Psoas muscle (tissue), 8 donors: Measurements from ENCODE around the gene PSORS1C2. TPM values are rescaled to one million over a fixed set of nuclear protein-coding genes. Genes with fewer than 3 reads are reported as not detected.

Experiments
- ATAC-seq, 4 donors: fragments of 200-7000 bp; cut with Tn5 transposase; one replicate each; pipeline ENCODE4 v1.9.1; 2020; ENCODE audit warnings: moderate library complexity in 3 of 4, mild to moderate bottlenecking in 2 of 4
- DNase-seq, 2 donors: peaks; one replicate each; pipeline ENCODE4 v3.0.0-alpha.2; 2020
- H3K27ac ChIP-seq: fragments of 200-600 bp; one replicate; pipeline ENCODE4 v1.8.0; 2022
- H3K27me3 ChIP-seq, 3 donors: fragments of 200-600 bp in 1 of 3; one replicate each; pipeline versions ENCODE4 v1.6.1 to v1.8.0; 2013 to 2022; ENCODE audit warnings: low read length in 2 of 3, mild to moderate bottlenecking in 2 of 3, moderate library complexity in 1 of 3; ENCODE audit not compliant: insufficient read depth in 3 of 3
- H3K36me3 ChIP-seq, 2 donors: fragments of 200-600 bp in 1 of 2; one replicate each; pipeline versions ENCODE4 v1.6.1 to v1.8.0; 2013 to 2022; ENCODE audit warnings: low read depth in 1 of 2, mild to moderate bottlenecking in 1 of 2, moderate library complexity in 1 of 2; ENCODE audit not compliant: insufficient read depth in 1 of 2
- H3K4me1 ChIP-seq: fragments of 200-600 bp; one replicate; pipeline ENCODE4 v1.8.0; 2022
- H3K4me3 ChIP-seq: fragments of 200-600 bp; one replicate; pipeline ENCODE4 v1.8.0; 2022; ENCODE audit warnings: mild to moderate bottlenecking
- H3K9me3 ChIP-seq: fragments of 200-600 bp; one replicate; pipeline ENCODE4 v1.8.0; 2022
- CTCF ChIP-seq: fragments of 200-600 bp; IDR thresholded peaks from one replicate; pipeline ENCODE4 v1.8.0; 2022; ENCODE audit warnings: antibody characterized with exemption
- WGBS, 3 donors: extraction: QIAGEN DNeasy Blood & Tissue Kit; methylation state at CpG; one replicate each; pipeline versions ENCODE4 v1.1.6 to v1.1.7; 2013; 5-methylcytosine and 5-hydroxymethylcytosine counted together
- intact Hi-C, 2 donors: fragments of 100-400 bp; cut with DNase I; formaldehyde crosslinking; loops; one replicate each; pipeline versions ENCODE4 v1.11.0 to v1.14.2; 2022
- polyA plus RNA-seq, 3 donors: library from polyadenylated mRNA; stranded (reverse); fragments of 200-250 nt; gene quantifications; one replicate each; pipeline ENCODE4 v1.2.3, GENCODE V29; 2013
- total RNA-seq, 4 donors: library from RNA; stranded (reverse); fragmentation: NEBNext Ultra II Directional in 2 of 4; extraction: Animal tissue kit (Norgen Biotek cat#: 25700) in 2 of 4; gene quantifications; one replicate each; pipeline versions ENCODE4 v1.2.1 to v1.2.4, GENCODE V29; 2021 to 2023
- donor health status: healthy with polysubstance abuse.
- donor health status: DM: no; HTN: no; CAD: no; lungs with moderate emphysema.
- donor health status: Bipolar disorder and iron deficiency.
- donor health status: healthy.
- donor health status: DM: yes; HTN: yes; CAD: no.
- donor health status: DM: no; HTN: no; CAD: no.
- donor health status: DM: no; HTN: no; CAD: no.
- donor health status: DM: yes; HTN: yes; CAD: no.

The PSORS1C2 gene
- total and polyA plus RNA-seq, 7 donors, result not detected

- H3K36me3 ChIP-seq, result no peaks in the 10 kb centered on the region
- ATAC-seq (no peak), DNase-seq (no peak)
- H3K27me3 ChIP-seq, result no peaks in the 10 kb centered on the region
- intact Hi-C loops, result no loop called here
- TF ChIP-seq CTCF, result no peak
- H3K4me1 ChIP-seq, result peaks cover 16% of the 10 kb centered on the region
- H3K4me3 ChIP-seq, result no peak overlapping the region
- 41 to 71% (median 42%) methylated on average over 3 of the region's 3 CpGs for WGBS, 3 donors
- H3K9me3 ChIP-seq, result no peaks in the 10 kb centered on the region
- no peak overlapping the region for H3K27ac ChIP-seq
Measured at GRCh38 chr6:31091680-31092079, 47.2 kb downstream of the PSORS1C2 start.

GRCh38 chr6:31090973-31091364 is 47.9 kb downstream of the PSORS1C2 start:
- Histone ChIP-seq H3K27me3 (no peaks in the 10 kb centered on the region), H3K4me1 (peaks cover 16% of the 10 kb centered on the region), H3K9me3 (no peaks in the 10 kb centered on the region), H3K27ac (no peak overlapping the region), H3K4me3 (no peak overlapping the region), H3K36me3 (no peaks in the 10 kb centered on the region)
- DNase-seq, result no peak
- no peak for TF ChIP-seq CTCF
- intact Hi-C loops, result no loop called here
- no peak for ATAC-seq
- 91 to 97% (median 95%) methylated on average over 6 of the region's 6 CpGs for WGBS, 3 donors

GRCh38 chr6:31090275-31090972 is 48.4 kb downstream of the PSORS1C2 start:
- 94 to 97% (median 95%) methylated on average over 3 of the region's 3 CpGs for WGBS, 3 donors
- DNase-seq (no peak), ATAC-seq (no peak)
- no peaks in the 10 kb centered on the region for H3K27me3 ChIP-seq
- H3K4me3 ChIP-seq, result no peak overlapping the region
- H3K36me3 ChIP-seq, result no peaks in the 10 kb centered on the region
- H3K27ac ChIP-seq, result no peak overlapping the region
- H3K4me1 ChIP-seq, result peaks cover 16% of the 10 kb centered on the region
- no peak for TF ChIP-seq CTCF
- intact Hi-C loops, result no loop called here
- no peaks in the 10 kb centered on the region for H3K9me3 ChIP-seq

Other genes starting within 250 kb of the PSORS1C2 start
- gene GTF2H4, start 230.9 kb downstream of the PSORS1C2 start, total RNA-seq, result 10 to 100 TPM; 13.3 to 21.3 (median 15.8) TPM
- 10 to 100 TPM; 18.9 to 30.8 (median 26.4) TPM for gene GTF2H4, start 230.9 kb downstream of the PSORS1C2 start, polyA plus RNA-seq
- gene VARS2, start 224.8 kb downstream of the PSORS1C2 start, total RNA-seq, result 10 to 100 TPM; 25.8 to 36.6 (median 28.2) TPM
- gene VARS2, start 224.8 kb downstream of the PSORS1C2 start, polyA plus RNA-seq, result 10 to 100 TPM; 11.4 to 22.6 (median 13.9) TPM
- not detected for gene SFTA2, start 206.9 kb downstream of the PSORS1C2 start, total RNA-seq
- under 1 TPM in 2 of 3 donors, not detected in 1; 0.13 to 0.14 TPM for gene SFTA2, start 206.9 kb downstream of the PSORS1C2 start, polyA plus RNA-seq
- gene MUCL3, start 198.1 kb downstream of the PSORS1C2 start, total RNA-seq, result not detected
- not detected for gene MUCL3, start 198.1 kb downstream of the PSORS1C2 start, polyA plus RNA-seq
- not detected for gene MUC21, start 155.3 kb downstream of the PSORS1C2 start, total RNA-seq
- under 1 TPM; 0.01 to 0.07 (median 0.07) TPM for gene MUC21, start 155.3 kb downstream of the PSORS1C2 start, polyA plus RNA-seq
- under 1 TPM in 3 of 4 donors, not detected in 1; 0.08 to 0.09 (median 0.08) TPM for gene MUC22, start 128.6 kb downstream of the PSORS1C2 start, total RNA-seq
- gene MUC22, start 128.6 kb downstream of the PSORS1C2 start, polyA plus RNA-seq, result under 1 TPM in 2 of 3 donors, not detected in 1; 0.04 to 0.38 TPM
- not detected for gene C6orf15, start 26.5 kb downstream of the PSORS1C2 start, total RNA-seq
- gene C6orf15, start 26.5 kb downstream of the PSORS1C2 start, polyA plus RNA-seq, result not detected
- under 1 TPM; 0.06 to 0.47 (median 0.07) TPM for gene PSORS1C1, start 24.3 kb downstream of the PSORS1C2 start, total RNA-seq
- gene PSORS1C1, start 24.3 kb downstream of the PSORS1C2 start, polyA plus RNA-seq, result under 1 TPM in 2 of 3 donors, not detected in 1; 0.03 to 0.17 TPM
- gene CDSN, start 18.6 kb downstream of the PSORS1C2 start, total RNA-seq, result not detected
- gene CDSN, start 18.6 kb downstream of the PSORS1C2 start, polyA plus RNA-seq, result not detected
- gene CCHCR1, start 18.7 kb upstream of the PSORS1C2 start, total RNA-seq, result 10 to 100 TPM; 10.3 to 15.2 (median 12.9) TPM
- 1 to 10 TPM; 7.4 to 9.7 (median 8.3) TPM for gene CCHCR1, start 18.7 kb upstream of the PSORS1C2 start, polyA plus RNA-seq
- 1 to 10 TPM; 1.8 to 2.3 (median 2.0) TPM for gene TCF19, start 19.5 kb upstream of the PSORS1C2 start, total RNA-seq
- gene TCF19, start 19.5 kb upstream of the PSORS1C2 start, polyA plus RNA-seq, result 1 to 10 TPM; 1.4 to 4.8 (median 1.8) TPM
- under 1 TPM in 3 of 4 donors, not detected in 1; 0.22 to 0.34 (median 0.23) TPM for gene POU5F1, start 31.6 kb upstream of the PSORS1C2 start, total RNA-seq
- gene POU5F1, start 31.6 kb upstream of the PSORS1C2 start, polyA plus RNA-seq, result under 1 TPM; 0.27 to 0.89 (median 0.52) TPM
- gene HLA-C, start 133.0 kb upstream of the PSORS1C2 start, total RNA-seq, result 100 to 1,000 TPM in 3 of 4 donors, 10 to 100 TPM in 1; 99.5 to 131 (median 116) TPM
- gene HLA-C, start 133.0 kb upstream of the PSORS1C2 start, polyA plus RNA-seq, result 100 to 1,000 TPM in 1 of 3 donors, 10 to 100 TPM in 2; 62.5 to 143 (median 80.1) TPM
- gene HLA-B, start 218.1 kb upstream of the PSORS1C2 start, total RNA-seq, result 100 to 1,000 TPM; 185 to 402 (median 277) TPM
- gene HLA-B, start 218.1 kb upstream of the PSORS1C2 start, polyA plus RNA-seq, result 100 to 1,000 TPM; 138 to 237 (median 218) TPM